ENCODE results near the gene MAST1.

- TF ChIP-seq CTCF (IDR thresholded peaks at IDR 0.05 in 4 of 5, conservative IDR thresholded peaks at IDR 0.05 in 1 of 5) (no peak), POLR2A (IDR thresholded peaks at IDR 0.05) (no peak)
Measured at GRCh38 chr19:12800466-12800770, 37.9 kb upstream of the MAST1 start.
